Fibroblast of skin of left quadriceps (primary cell): Measurements from ENCODE around the gene OR52M1.

Experiments used
- DNase-seq, 2 experiments: peaks; one replicate each; pipeline ENCODE4 v3.0.0-alpha.2; 2013; ENCODE audit warnings: low read depth in 2 of 2

The OR52M1 gene

DNA sequence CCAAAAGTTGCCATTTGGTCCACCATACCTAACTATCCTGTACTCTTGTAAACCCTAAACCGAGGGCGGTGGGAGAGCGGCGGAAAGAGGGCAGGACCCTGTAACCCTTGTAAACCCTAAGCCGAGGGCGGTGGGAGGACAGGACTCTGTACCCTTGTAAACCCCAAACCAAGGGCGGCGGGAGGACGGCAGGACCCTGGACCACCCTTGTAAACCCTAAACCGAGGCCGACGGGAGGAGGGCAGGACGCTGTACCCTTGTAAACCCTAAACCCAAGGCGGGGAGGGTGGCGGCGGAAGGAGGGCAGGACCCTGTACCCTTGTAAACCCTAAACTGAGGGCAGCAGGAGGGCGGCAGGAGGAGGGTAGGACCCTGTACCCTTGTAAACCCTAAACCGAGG, 24.1 kb downstream of the OR52M1 start:
- DNase-seq: no peak

DNA sequence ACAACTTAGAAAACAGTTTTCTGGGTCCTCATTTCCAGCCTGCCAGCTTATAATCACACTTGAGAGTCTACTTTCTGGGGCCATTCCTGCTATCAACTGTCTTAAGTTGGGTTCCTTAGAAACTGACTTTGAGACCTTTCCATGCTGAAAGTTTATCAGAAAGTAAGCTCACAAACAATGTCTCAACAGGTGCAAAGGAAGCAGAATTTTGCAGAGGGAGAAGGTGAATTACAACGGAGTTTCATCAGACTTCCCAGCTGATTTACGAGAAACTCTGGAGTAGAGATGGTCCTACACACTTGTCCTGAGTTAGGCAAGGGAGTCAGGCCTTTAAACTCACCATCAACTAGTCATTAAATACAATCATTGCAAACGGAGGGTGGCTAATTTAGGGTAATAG, 31.9 kb downstream of the OR52M1 start:
- no peak for DNase-seq

DNA sequence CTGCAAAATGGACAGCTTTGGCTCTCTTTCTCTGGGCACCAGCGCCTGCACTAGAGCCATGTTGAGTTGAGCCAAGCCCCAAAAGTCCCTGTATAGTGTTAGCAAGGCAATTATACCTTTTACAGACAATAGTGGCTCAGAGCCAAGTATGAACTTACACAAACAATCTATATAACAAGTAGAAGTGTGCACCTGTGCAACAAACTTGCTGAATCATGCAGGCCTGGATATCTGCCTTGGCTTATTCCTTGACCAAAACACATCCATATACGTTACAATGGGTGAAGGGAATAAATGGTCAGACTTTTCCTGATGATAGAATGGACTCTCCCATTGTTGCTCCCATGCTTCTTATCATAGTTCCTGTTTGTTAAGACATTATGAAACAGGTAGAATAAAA, 32.8 kb downstream of the OR52M1 start:
- no peak for DNase-seq

DNA sequence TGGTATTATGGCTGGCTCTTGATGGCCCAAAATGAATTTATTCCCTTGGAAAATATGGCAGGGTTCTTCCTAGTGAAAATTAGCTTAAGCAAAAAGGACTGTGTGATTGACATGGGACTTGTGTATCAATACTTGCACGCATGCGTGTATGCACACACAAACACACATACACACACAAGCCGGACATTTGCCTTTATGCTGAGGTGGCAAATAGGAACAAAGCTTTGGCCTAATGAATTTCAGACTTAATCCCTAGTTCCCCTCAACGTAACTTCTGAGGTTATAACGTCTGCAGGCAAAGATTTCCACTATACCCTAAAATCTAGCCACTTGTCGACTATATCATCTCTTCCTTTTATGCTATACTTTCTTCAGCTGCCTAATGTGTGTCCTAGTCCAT, 33.6 kb downstream of the OR52M1 start:
- DNase-seq: no peak

DNA sequence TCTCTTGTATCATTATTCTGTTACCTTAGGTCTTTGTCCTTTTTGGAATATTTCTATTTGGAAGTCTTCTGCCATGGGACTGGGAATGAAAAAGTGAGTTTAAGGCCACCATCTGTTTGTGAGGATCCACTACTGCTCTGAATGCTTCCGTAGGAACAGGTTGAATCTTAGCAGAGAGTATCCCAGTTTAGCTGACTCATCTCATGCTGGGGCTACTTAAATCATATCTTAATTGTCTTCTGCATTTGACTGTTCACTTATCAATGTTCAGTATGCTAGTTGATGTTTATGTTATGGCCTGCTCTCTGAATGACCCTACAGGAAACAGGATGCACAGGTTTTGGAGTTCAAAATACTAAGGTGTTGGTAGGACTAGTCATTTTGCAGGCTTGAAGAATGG, 35.1 kb downstream of the OR52M1 start:
- DNase-seq: no peak

DNA sequence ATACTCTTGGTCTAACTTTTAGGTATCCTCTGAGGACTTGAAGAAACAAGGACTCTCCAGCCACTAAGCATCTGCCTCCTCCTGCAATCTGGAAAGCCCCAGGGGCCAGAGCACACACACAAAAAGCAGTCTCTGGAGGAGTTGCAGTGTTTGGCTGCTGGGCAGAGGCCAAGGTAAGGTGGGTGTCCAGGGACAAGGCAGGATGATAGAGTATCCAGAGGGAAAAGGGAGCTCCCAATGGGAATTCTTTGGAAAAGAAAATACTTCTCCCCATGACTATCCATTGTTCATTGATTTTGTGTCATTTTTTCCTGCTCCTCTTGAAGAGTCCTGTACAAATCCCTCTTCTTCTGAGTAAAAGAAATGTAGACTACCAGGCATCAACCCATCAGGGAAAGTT, 36.5 kb downstream of the OR52M1 start, which contains the start of gene OR52I2:
Gene OR52I2, plus strand, starts transcription at position 301 of the 400 bp plus-strand sequence.
- no peak for DNase-seq

DNA sequence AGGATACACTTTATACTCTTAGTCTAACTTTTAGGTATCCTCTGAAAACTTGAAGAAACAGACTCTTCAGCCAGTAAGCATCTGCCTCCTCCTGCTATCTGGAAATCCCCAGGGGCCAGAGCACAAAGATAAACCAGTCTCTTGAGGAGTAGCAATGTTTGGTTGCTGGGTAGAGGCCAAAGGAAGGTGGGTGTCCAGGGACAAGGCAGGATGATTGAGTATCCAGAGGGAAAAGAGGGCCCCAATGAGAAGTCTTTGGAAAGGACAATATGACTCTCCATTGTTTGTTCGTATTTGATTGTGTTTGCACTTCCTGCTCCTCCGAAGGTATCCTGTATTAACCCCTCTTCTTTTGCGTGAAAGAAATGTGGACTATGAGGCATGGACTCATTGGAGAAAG, 44.0 kb downstream of the OR52M1 start:
- no peak for DNase-seq

DNA sequence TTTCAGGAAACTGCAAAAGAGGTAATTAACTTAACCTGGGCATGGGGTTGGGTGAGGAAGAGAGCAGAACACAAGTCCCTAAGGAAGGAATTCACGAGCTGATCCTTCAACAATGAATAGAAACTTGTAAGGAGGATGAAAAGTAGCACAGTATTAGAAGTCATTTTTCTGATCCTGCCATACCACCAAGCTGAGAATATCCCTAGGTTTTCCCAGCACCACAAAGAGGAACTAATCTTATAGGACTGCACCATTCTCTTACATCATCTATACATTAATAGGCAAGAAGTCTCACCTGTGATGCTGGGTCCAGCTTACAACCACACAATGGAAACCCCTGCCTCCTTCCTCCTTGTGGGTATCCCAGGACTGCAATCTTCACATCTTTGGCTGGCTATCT, 48.7 kb downstream of the OR52M1 start, which contains the start of gene OR52I1:
Gene OR52I1, plus strand, starts transcription at position 301 of the 400 bp plus-strand sequence. Its CDS starts 0 bp downstream, at position 301.
- DNase-seq: no peak
